ENCODE measurements around the gene FAM167B.
"Not testable (repeated sequence)": the region's sequence is repeated elsewhere in the genome, so short reads cannot be mapped to it uniquely, and the experiment has no call there.

The FAM167B gene

GRCh38 chr1:32265846-32266245, 18.8 kb downstream of the FAM167B start:
- DNase-seq = no peak

GRCh38 chr1:32266921-32267591, 20.0 kb downstream of the FAM167B start:
- DNase-seq = no peak

DNA sequence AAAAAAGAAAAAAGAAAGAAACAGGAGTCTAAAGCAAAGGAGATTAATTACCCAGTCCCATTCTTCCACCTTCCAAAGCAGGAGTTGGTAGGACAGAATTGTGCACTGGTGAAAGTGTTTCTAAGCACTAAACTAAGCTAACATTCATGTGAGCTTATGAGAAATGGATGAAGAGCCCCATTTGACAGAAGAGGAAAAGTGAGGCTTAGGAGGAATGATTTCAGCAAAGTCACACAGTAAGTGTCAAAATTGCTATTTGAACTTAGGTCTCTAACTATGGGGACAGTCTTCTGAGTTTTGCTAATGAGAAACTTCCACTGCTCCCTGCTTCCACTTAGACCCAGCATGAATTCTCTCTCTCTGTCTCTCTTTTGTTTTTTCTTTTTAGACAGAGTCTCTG, 22.7 kb downstream of the FAM167B start:
- DNase-seq = no peak

DNA sequence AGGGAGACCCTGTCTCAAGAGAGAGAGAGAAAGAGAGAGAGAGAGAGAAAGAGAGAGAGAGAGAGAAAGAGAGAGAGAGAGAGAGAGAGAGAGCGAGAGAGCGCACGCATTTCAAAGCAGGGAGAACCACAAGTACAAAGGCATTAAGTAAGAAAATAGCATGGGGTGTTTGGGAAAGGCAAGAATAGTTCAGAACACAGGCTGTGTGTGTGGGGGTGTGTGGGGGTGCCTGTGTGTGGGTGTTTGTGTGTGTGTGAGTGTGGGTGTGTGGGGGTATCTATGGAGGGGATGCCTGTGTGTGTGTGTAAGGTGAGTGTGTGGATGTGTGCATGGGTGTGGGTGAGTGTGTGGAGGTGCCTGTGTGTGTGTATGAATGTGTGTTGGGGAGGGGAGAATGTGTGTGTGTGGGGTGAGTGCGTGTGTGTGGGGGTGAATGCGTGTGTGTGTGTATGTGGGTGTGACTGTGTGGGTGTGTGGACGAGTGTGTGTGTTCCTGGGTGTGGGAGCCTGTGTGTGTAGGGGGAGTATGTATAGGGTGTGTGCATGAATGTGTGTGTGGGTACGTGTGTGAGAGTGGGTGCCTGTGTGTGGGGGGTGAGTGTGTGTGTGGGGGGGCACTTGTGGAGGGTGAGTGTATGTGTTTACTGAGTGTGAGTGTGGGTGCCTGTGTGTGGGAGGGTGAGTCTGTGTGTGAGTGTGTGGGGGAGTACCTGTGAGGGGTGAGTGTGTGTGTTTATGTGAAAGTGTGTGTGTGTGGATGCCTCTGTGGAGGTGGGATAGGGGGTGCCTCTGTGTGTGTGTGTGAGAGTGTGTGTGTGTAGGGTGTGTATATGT, 25.8 kb downstream of the FAM167B start:
- no peak for DNase-seq

- no peak for DNase-seq
These were observed 26.6 kb downstream of the FAM167B start for GRCh38 chr1:32273391-32274208.

- DNase-seq = no peak
These were observed 27.8 kb downstream of the FAM167B start for GRCh38 chr1:32274646-32275340.

GRCh38 chr1:32275424-32275823, 28.4 kb downstream of the FAM167B start:
- no peak for DNase-seq

- DNase-seq = no peak
These were observed 29.2 kb downstream of the FAM167B start for GRCh38 chr1:32276032-32276782.

GRCh38 chr1:32284777-32285176, 37.8 kb downstream of the FAM167B start:
- not testable (repeated sequence) for DNase-seq

DNA sequence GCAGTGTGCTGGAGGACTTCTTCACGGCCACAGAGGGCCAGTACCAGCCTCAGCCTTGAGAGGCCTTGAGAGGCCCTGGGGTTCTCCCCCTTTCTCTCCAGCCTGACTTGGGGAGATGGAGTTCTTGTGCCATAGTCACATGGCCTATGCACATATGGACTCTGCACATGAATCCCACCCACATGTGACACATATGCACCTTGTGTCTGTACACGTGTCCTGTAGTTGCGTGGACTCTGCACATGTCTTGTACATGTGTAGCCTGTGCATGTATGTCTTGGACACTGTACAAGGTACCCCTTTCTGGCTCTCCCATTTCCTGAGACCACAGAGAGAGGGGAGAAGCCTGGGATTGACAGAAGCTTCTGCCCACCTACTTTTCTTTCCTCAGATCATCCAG, 38.6 kb downstream of the FAM167B start:
- DNase-seq = no peak

GRCh38 chr1:32286763-32287162, 39.7 kb downstream of the FAM167B start:
- DNase-seq = no peak

- DNase-seq = no peak
These were observed 42.2 kb downstream of the FAM167B start for GRCh38 chr1:32289256-32289655.

DNA sequence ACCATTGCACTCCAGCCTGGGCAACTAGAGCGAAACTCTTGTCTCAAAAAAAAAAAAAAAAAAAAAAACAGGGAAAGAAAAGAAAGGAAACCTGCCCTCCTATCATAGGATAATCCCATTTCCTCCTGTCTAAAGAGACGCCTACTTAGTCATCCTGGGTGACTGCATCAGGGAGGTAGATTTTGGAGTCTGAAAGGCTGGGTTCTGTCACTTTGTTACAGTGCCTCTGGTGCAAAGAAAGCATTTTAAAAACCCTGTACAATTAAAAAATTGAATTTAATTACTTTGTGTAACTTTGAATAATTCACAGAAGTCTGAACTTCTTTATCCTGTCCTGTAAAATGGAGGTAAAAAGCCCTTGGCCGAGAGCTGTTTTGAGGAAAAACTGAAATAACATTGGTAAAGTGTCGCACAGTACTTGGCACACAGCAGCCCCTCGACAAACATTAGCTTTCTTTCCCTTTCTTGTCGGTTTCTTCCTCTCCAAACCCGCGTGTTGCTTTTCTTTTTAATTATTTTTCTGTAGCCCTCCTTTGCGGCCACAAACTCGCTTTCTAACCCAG, 44.2 kb downstream of the FAM167B start:
- no peak for DNase-seq

DNA sequence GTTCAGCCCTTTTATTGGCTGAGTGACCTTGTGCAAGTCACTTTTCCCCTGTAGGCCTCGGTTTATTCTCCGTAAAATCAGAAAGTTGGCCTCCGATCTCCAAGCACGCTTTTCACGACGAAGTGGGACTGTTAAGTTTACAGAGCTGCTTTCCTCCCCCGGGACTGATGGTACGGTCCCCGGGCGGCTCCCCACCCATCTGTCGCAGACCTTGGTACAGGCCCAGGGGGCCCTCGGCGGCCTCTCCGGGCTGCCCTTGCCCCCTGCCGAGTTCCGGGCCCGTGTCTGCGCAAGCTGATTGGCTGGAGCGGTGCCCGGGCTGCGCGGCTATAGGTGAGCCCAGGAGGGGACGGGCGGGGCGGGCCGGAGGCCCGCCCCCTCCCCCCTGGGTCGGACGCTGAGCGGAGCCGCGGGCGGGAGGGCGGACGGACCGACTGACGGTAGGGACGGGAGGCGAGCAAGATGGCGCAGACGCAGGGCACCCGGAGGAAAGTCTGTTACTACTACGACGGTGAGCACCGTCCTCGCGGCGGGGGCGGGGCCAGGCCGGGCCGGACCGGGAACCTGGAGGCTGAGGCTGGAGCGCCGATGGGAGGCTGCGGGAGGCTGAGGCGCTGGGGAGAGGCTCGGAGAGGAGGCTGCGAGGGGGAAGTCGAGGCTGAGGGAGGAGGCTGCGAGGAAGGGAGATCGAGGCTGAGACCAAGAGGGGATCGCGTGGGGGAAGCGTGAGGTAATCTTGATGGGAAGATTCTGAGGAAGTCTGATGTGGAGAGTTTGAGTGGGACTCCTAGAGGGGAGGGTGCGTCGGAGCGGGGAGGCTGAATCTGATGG, 44.9 kb downstream of the FAM167B start, which contains the start of gene HDAC1:
Gene HDAC1 (plus strand): TSS at position 376 of the 831 bp plus-strand sequence. CDS start 87 bp downstream, at position 463.
- peak; percentile 58 for DNase-seq

DNA sequence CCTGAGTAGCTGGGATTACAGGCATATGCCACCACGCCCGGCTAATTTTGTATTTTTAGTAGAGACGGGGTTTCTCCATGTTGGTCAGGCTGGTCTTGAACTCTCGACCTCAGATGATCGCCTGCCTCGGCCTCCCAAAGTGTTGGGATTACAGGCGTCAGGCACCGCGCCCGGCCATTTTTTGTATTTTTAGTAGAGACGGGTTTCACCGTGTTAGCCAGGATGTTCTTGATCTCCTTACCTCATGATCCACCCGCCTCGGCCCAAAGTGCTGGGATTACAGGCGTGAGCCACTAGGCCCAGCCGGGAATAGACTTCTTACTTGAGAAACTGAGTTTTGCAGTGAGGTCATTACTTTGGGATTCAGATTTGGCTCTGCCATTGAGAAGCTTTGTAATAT, 51.2 kb downstream of the FAM167B start:
- DNase-seq = not testable (repeated sequence)
